Activated B cell treated with CpG ODN at 0.5 μM for 24 hours (primary cell): ENCODE measurements around the gene SLC47A1. TPM values are rescaled to one million over a fixed set of nuclear protein-coding genes. Genes with fewer than 3 reads are reported as not detected.
A peak's percentile ranks its signal among the peaks of the same experiment; 100 is the strongest.

Experiments used
- ATAC-seq: fragments of 200-7000 bp; cut with Tn5 transposase; one replicate; pipeline ENCODE4 v1.10.0; 2021; ENCODE audit warnings: low read depth, mild to moderate bottlenecking, moderate library complexity
- CTCF ChIA-PET: fragments of 350-600 bp; sonication (Branson Sonifier 250); formaldehyde crosslinking; loops from one replicate; lab custom pipeline; 2021; ENCODE audit warnings: antibody characterized with exemption; lab: Charles Lee
- POLR2A ChIA-PET: fragments of 350-600 bp; sonication (Branson Sonifier 250); formaldehyde crosslinking; loops from one replicate; lab custom pipeline; 2021; ENCODE audit warnings: antibody characterized with exemption; lab: Charles Lee
- DNase-seq: peaks from one replicate; pipeline ENCODE4 v3.0.0; 2022
- H3K27ac Mint-ChIP-seq: one replicate; pipeline ENCODE4 v1.8.0; 2020; ENCODE audit warnings: mixed read lengths
- H3K27me3 Mint-ChIP-seq: one replicate; pipeline ENCODE4 v1.8.0; 2021; ENCODE audit warnings: mixed read lengths
- H3K36me3 Mint-ChIP-seq: one replicate; pipeline ENCODE4 v1.8.0; 2021; ENCODE audit warnings: low read depth, mixed read lengths
- H3K4me1 Mint-ChIP-seq: one replicate; pipeline ENCODE4 v1.8.0; 2021; ENCODE audit warnings: mixed read lengths
- H3K4me3 Mint-ChIP-seq: one replicate; pipeline ENCODE4 v1.8.0; 2020; ENCODE audit warnings: mild to moderate bottlenecking, mixed read lengths
- H3K9me3 Mint-ChIP-seq: one replicate; pipeline ENCODE4 v1.8.0; 2020; ENCODE audit warnings: mixed read lengths
- CTCF ChIP-seq: fragments of 200-600 bp; IDR thresholded peaks from one replicate; pipeline ENCODE4 v1.8.0; 2022; ENCODE audit warnings: antibody characterized with exemption, mild to moderate bottlenecking
- intact Hi-C: fragments of 100-400 bp; cut with micrococcal nuclease; formaldehyde crosslinking; loops from one replicate; pipeline ENCODE4 v1.15.1; 2024
- total RNA-seq: library from RNA; stranded (reverse); gene quantifications from 2 replicates; pipeline ENCODE4 v1.2.3, GENCODE V29; 2022

SLC47A1 gene
- 0.11 and 0.44 TPM in 2 replicates for total RNA-seq

- H3K4me1 Mint-ChIP-seq = peaks cover 12% of the 10 kb centered on the region
- peak within 1 kb of the TSS; percentile 24 for H3K4me3 Mint-ChIP-seq
- intact Hi-C loops = no loop called here
- ChIA-PET POLR2A (no interaction called here), CTCF (no interaction called here)
- H3K27ac Mint-ChIP-seq = no peak within 1 kb of the TSS
- no peaks in the 10 kb centered on the region for H3K9me3 Mint-ChIP-seq
- ATAC-seq (no peak), DNase-seq (no peak)
- H3K36me3 Mint-ChIP-seq = no peaks in the 10 kb centered on the region
- no peak for TF ChIP-seq CTCF
- peaks cover 49% of the 10 kb centered on the region for H3K27me3 Mint-ChIP-seq
Observed at GRCh38 chr17:19533718-19534561, at the start of gene SLC47A1. Gene SLC47A1 (plus strand): TSS chr17:19533854. CDS start chr17:19533940, 86 bp downstream.

GRCh38 chr17:19485800-19486340 lies 47.8 kb upstream of the SLC47A1 start:
- Mint-ChIP-seq H3K36me3 (no peaks in the 10 kb centered on the region), H3K4me1 (no peaks in the 10 kb centered on the region), H3K27ac (no peak overlapping the region), H3K9me3 (no peaks in the 10 kb centered on the region), H3K27me3 (peaks cover 7% of the 10 kb centered on the region), H3K4me3 (no peak overlapping the region)
- TF ChIP-seq CTCF = no peak
- DNase-seq (no peak), ATAC-seq (no peak)
- intact Hi-C loops = no loop called here
- ChIA-PET CTCF (no interaction called here), POLR2A (no interaction called here)

GRCh38 chr17:19486351-19487023 lies 47.2 kb upstream of the SLC47A1 start:
- Mint-ChIP-seq H3K4me1 (no peaks in the 10 kb centered on the region), H3K4me3 (no peak overlapping the region), H3K36me3 (no peaks in the 10 kb centered on the region), H3K27ac (no peak overlapping the region), H3K9me3 (no peaks in the 10 kb centered on the region), H3K27me3 (peaks cover 9% of the 10 kb centered on the region)
- POLR2A ChIA-PET = no interaction called here
- intact Hi-C loops = no loop called here
- DNase-seq (no peak), ATAC-seq (no peak)
- CTCF ChIA-PET = no interaction called here
- no peak for TF ChIP-seq CTCF

- H3K27ac Mint-ChIP-seq = no peak overlapping the region
- H3K4me3 Mint-ChIP-seq = no peak overlapping the region
- intact Hi-C loops = no loop called here
- ChIA-PET POLR2A (no interaction called here), CTCF (no interaction called here)
- ATAC-seq (no peak), DNase-seq (no peak)
- H3K4me1 Mint-ChIP-seq = no peaks in the 10 kb centered on the region
- H3K36me3 Mint-ChIP-seq = no peaks in the 10 kb centered on the region
- H3K27me3 Mint-ChIP-seq = peaks cover 9% of the 10 kb centered on the region
- no peaks in the 10 kb centered on the region for H3K9me3 Mint-ChIP-seq
- TF ChIP-seq CTCF = no peak
Observed at GRCh38 chr17:19487024-19487600, 46.5 kb upstream of the SLC47A1 start.

GRCh38 chr17:19492141-19492540 lies 41.5 kb upstream of the SLC47A1 start:
- intact Hi-C loops = no loop called here
- ChIA-PET POLR2A (no interaction called here), CTCF (interaction anchor here (0.9 kb wide), 1 partner anchor 275 kb away, joined by 3 read pairs; no protein-coding TSS in a partner anchor)
- no peaks in the 10 kb centered on the region for H3K9me3 Mint-ChIP-seq
- no peak for TF ChIP-seq CTCF
- H3K27ac Mint-ChIP-seq = no peak overlapping the region
- H3K27me3 Mint-ChIP-seq = peaks cover 9% of the 10 kb centered on the region
- H3K4me1 Mint-ChIP-seq = peaks cover 9% of the 10 kb centered on the region
- no peak overlapping the region for H3K4me3 Mint-ChIP-seq
- no peaks in the 10 kb centered on the region for H3K36me3 Mint-ChIP-seq
- DNase-seq (no peak), ATAC-seq (no peak)
